GM12878 (cell line): Measurements from ENCODE around the gene SLC5A11. TPM values are rescaled to one million over a fixed set of nuclear protein-coding genes. Genes with fewer than 3 reads are reported as not detected.
A peak's percentile ranks its signal among the peaks of the same experiment; 100 is the strongest.

ENCODE experiments used
- ATAC-seq: fragments of 200-7000 bp; cut with Tn5 transposase; 3 replicates; pipeline ENCODE4 v1.9.1; 2020; ENCODE audit warnings: mild to moderate bottlenecking, moderate library complexity
- BruUV-seq: library from RNA; stranded (reverse); fragments of 400-500 nt; replicated peaks from 2 replicates; lab custom pipeline; 2021; lab: Mats Ljungman, UMichigan
- CTCF ChIA-PET: fragments of 300-600 bp; sonication (Branson Sonifier 250); formaldehyde crosslinking; extraction: SDS; loops from one replicate; lab custom pipeline; 2021; ENCODE audit warnings: inconsistent platforms; lab: Yijun Ruan, JAX
- POLR2A ChIA-PET: fragments of 350-600 bp; formaldehyde crosslinking; extraction: SDS; loops from one replicate; lab custom pipeline; 2021; ENCODE audit warnings: inconsistent platforms; lab: Charles Lee
- RAD21 ChIA-PET: fragments of 300-600 bp; sonication (Branson Sonifier 250); formaldehyde crosslinking; loops from one replicate; lab custom pipeline; 2023; ENCODE audit warnings: antibody characterized with exemption; ENCODE audit not compliant: unreplicated experiment; lab: Charles Lee
- SMC1A ChIA-PET: fragments of 300-600 bp; sonication (Branson Sonifier 250); formaldehyde crosslinking; loops from one replicate; lab custom pipeline; 2023; ENCODE audit not compliant: unreplicated experiment, uncharacterized antibody; lab: Charles Lee
- DNase-seq: peaks from one replicate; pipeline ENCODE4 v3.0.0-alpha.2; 2011; ENCODE audit warnings: low read depth, low spot score
- FAIRE-seq: peaks from 3 replicates; lab custom pipeline; 2011; peaks lifted over from hg19 to GRCh38; lab: Jason Lieb, UNC
- H2AFZ ChIP-seq: 2 replicates; pipeline ENCODE4 v1.6.0; 2011; ENCODE audit warnings: low read depth, low read length, control low read depth; ENCODE audit not compliant: control insufficient read depth
- H3K27ac ChIP-seq: 2 replicates; pipeline ENCODE4 v1.5.1; 2011; ENCODE audit warnings: control low read depth; ENCODE audit not compliant: control insufficient read depth, insufficient read depth
- H3K27me3 ChIP-seq, 2 experiments: replicated peaks in 1 of 2; 2 replicates each; pipeline versions ENCODE4 v1.6.0 to v1.6.1; 2011; ENCODE audit warnings: low read length in 1 of 2; ENCODE audit not compliant: control insufficient read depth in 2 of 2, insufficient read depth in 2 of 2
- H3K36me3 ChIP-seq, 2 experiments: 2 replicates each; pipeline ENCODE4 v1.5.1; 2011; ENCODE audit warnings: low read length in 1 of 2; ENCODE audit not compliant: control insufficient read depth in 2 of 2, insufficient read depth in 2 of 2
- H3K4me1 ChIP-seq: 2 replicates; pipeline ENCODE4 v1.6.1; 2011; ENCODE audit warnings: mild to moderate bottlenecking, low read length, moderate library complexity, mixed read lengths; ENCODE audit not compliant: control insufficient read depth, insufficient read depth
- H3K4me2 ChIP-seq: 2 replicates; pipeline ENCODE4 v1.6.0; 2011; ENCODE audit warnings: control low read depth; ENCODE audit not compliant: control insufficient read depth, insufficient read depth
- H3K4me3 ChIP-seq: fragments of 200-600 bp; sonication (generic); 2 replicates; pipeline ENCODE4 v1.5.1; 2016
- H3K79me2 ChIP-seq: 2 replicates; pipeline ENCODE4 v1.6.0; 2011; ENCODE audit warnings: low read length; ENCODE audit not compliant: control insufficient read depth, insufficient read depth
- H3K9ac ChIP-seq: 2 replicates; pipeline ENCODE4 v1.8.0; 2011; ENCODE audit warnings: low read length, control low read depth, mixed read lengths; ENCODE audit not compliant: control insufficient read depth, insufficient read depth
- H3K9me3 ChIP-seq: replicated peaks from 3 replicates; pipeline ENCODE4 v1.5.1; 2011; ENCODE audit warnings: mild to moderate bottlenecking, low read length; ENCODE audit not compliant: control insufficient read depth, insufficient read depth
- H4K20me1 ChIP-seq: 2 replicates; pipeline ENCODE4 v1.6.0; 2011; ENCODE audit not compliant: control insufficient read depth, insufficient read depth
- BCL11A ChIP-seq: IDR thresholded peaks from 2 replicates; pipeline ENCODE4 v1.6.1; 2011; ENCODE audit warnings: low read depth, low read length
- BHLHE40 ChIP-seq, 2 experiments: fragments of 450-650 bp in 1 of 2; IDR thresholded peaks; 2 replicates each; pipeline ENCODE4 v1.6.1; 2011 to 2017; ENCODE audit warnings: low read depth in 2 of 2, borderline replicate concordance in 1 of 2, improper control_type of control experiment in 1 of 2, low read length in 1 of 2, mild to moderate bottlenecking in 1 of 2
- CBX3 ChIP-seq: fragments of 200-600 bp; sonication (generic); IDR thresholded peaks from 2 replicates; pipeline ENCODE4 v1.6.1; 2016; ENCODE audit warnings: low read depth, borderline replicate concordance
- CHD1 ChIP-seq: IDR thresholded peaks from 2 replicates; pipeline ENCODE4 v1.6.1; 2012; ENCODE audit warnings: low read depth, low read length, improper control_type of control experiment
- HCFC1 ChIP-seq: fragments of 150-350 bp; IDR thresholded peaks from 2 replicates; pipeline ENCODE4 v1.6.1; 2014; ENCODE audit warnings: low read length
- IRF4 ChIP-seq: IDR thresholded peaks from 2 replicates; pipeline ENCODE4 v1.6.1; 2011; ENCODE audit warnings: low read depth, low read length
- JUNB ChIP-seq: IDR thresholded peaks from 2 replicates; pipeline ENCODE4 v1.6.1; 2016; ENCODE audit warnings: antibody characterized with exemption, mild to moderate bottlenecking
- NFYB ChIP-seq: IDR thresholded peaks from 2 replicates; pipeline ENCODE4 v1.6.1; 2011; ENCODE audit warnings: low read depth, mild to moderate bottlenecking, low read length, improper control_type of control experiment, moderate library complexity; ENCODE audit not compliant: insufficient read depth
- NR2C2 ChIP-seq: IDR thresholded peaks from 2 replicates; pipeline ENCODE4 v1.6.1; 2011; ENCODE audit warnings: borderline replicate concordance, low read depth; ENCODE audit not compliant: control insufficient read depth, insufficient read length
- POLR2A ChIP-seq: IDR thresholded peaks from 2 replicates; pipeline ENCODE4 v1.6.1; 2011; ENCODE audit warnings: low read depth, mild to moderate bottlenecking, low read length
- ZNF24 ChIP-seq: fragments of 450-650 bp; IDR thresholded peaks from 2 replicates; pipeline ENCODE4 v1.6.1; 2017; ENCODE audit warnings: antibody characterized with exemption, mild to moderate bottlenecking
- ZZZ3 ChIP-seq: IDR thresholded peaks from 2 replicates; pipeline ENCODE4 v1.6.1; 2011; ENCODE audit warnings: low read depth; ENCODE audit not compliant: control insufficient read depth, insufficient read length
- WGBS: methylation state at CpG from one replicate; pipeline ENCODE4 v1.1.6; 2016; ENCODE audit warnings: low lambda C conversion rate; ENCODE audit not compliant: insufficient replicate concordance, insufficient coverage; ENCODE audit errors: missing lambda C conversion rate; 5-methylcytosine and 5-hydroxymethylcytosine counted together
- in situ Hi-C: fragments of 300-500 bp; cut with MboI; formaldehyde crosslinking; loops from 9 replicates; pipeline ENCODE4 v1.14.3; 2018; ENCODE audit warnings: mixed read lengths
- intact Hi-C: fragments of 100-400 bp; cut with micrococcal nuclease; formaldehyde crosslinking; loops from one replicate; pipeline ENCODE4 v1.14.2; 2022; ENCODE audit not compliant: unreplicated experiment
- polyA plus RNA-seq, 11 experiments: library from polyadenylated mRNA; depleted of rRNA in 4 of 11; unstranded in 6 of 11; stranded (reverse) in 5 of 11; fragments of >200 nt; fragmentation: Nextera tagmentation in 4 of 11; fragmentation: Illumina TruSeq in 1 of 11; extraction: Ambion mirVana in 4 of 11; extraction: Trizol in 1 of 11; gene quantifications; 1 replicate in 1 of 11; 2 replicates in 10 of 11; pipeline versions ENCODE4 v1.2.1 to v1.2.3, GENCODE V29; 2011 to 2016; ENCODE audit warnings: inconsistent platforms in 2 of 11, missing spikeins in 2 of 11, low read depth in 1 of 11
- total RNA-seq, 4 experiments: library from RNA; depleted of rRNA in 3 of 4; stranded (reverse); fragments of >200 nt in 3 of 4; fragmentation: Illumina TruSeq in 1 of 4; extraction: Trizol in 1 of 4; gene quantifications; 2 replicates each; pipeline versions ENCODE4 v1.2.1 to v1.2.3, GENCODE V29; 2013 to 2021
- TF ChIP-seq, protein P1 (sequence below): fragments of 450-650 bp; IDR thresholded peaks from 2 replicates; pipeline ENCODE4 v1.6.1; 2017; ENCODE audit warnings: mild to moderate bottlenecking, moderate library complexity

Gene SLC5A11
- total and polyA plus RNA-seq, 10 of the 15 experiments (the other 5 are each of a cell fraction or from before 2014, with no cell fraction given), result 0.10 TPM; not detected in 9

DNA sequence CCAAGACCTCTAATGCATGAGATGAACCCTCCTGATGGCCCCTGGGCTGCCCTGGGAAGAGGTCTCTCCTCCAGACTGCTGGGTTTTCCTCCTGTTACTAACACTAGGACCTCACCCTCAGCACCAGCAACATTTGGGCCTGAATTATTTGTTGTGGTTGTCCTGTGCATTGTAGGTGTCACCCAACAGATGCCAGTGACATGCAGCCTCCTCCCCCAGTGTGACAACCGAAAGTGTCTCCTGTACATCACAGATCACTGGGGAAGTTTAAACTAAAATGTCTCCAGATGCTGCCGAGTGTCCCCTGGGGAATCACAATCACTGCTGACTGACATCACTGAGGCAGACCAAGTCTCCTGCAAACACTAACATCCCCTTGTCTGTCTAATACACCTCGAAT, 74.8 kb downstream of the SLC5A11 start:
- FAIRE-seq, result no peak
- in situ Hi-C loops, result no loop called here
- ATAC-seq, result no peak

GRCh38 chr16:24921229-24921628, 75.5 kb downstream of the SLC5A11 start:
- ChIA-PET SMC1A (no interaction called here), CTCF (no interaction called here), RAD21 (no interaction called here), POLR2A (no interaction called here)
- Histone ChIP-seq H4K20me1 (0 out of 2 replicates have a peak, but pooled peaks cover 3% of the 10 kb centered on the region), H3K27ac (no peak overlapping the region), H2AFZ (no peak overlapping the region), H3K9me3 (no peaks in the 10 kb centered on the region), H3K4me3 (no peak overlapping the region), H3K27me3 (no peaks in the 10 kb centered on the region), H3K36me3 (peaks cover 26 to 39% of the 10 kb centered on the region in 2 experiments), H3K9ac (no peak overlapping the region), H3K4me2 (no peak overlapping the region), H3K4me1 (no peaks in the 10 kb centered on the region), H3K79me2 (no peaks in the 10 kb centered on the region)
- 53% methylated on average over 8 of the region's 8 CpGs for WGBS
- no peak for DNase-seq
- TF ChIP-seq NR2C2 (no peak), HCFC1 (no peak), BCL11A (no peak), CBX3 (no peak), BHLHE40 (IDR thresholded peaks at IDR 0.05; ENCODE audit: borderline replicate concordance in 1 of 2, low read depth in 2 of 2, low read length in 1 of 2) (no peak), JUNB (no peak)
- TF ChIP-seq, protein P1, sequence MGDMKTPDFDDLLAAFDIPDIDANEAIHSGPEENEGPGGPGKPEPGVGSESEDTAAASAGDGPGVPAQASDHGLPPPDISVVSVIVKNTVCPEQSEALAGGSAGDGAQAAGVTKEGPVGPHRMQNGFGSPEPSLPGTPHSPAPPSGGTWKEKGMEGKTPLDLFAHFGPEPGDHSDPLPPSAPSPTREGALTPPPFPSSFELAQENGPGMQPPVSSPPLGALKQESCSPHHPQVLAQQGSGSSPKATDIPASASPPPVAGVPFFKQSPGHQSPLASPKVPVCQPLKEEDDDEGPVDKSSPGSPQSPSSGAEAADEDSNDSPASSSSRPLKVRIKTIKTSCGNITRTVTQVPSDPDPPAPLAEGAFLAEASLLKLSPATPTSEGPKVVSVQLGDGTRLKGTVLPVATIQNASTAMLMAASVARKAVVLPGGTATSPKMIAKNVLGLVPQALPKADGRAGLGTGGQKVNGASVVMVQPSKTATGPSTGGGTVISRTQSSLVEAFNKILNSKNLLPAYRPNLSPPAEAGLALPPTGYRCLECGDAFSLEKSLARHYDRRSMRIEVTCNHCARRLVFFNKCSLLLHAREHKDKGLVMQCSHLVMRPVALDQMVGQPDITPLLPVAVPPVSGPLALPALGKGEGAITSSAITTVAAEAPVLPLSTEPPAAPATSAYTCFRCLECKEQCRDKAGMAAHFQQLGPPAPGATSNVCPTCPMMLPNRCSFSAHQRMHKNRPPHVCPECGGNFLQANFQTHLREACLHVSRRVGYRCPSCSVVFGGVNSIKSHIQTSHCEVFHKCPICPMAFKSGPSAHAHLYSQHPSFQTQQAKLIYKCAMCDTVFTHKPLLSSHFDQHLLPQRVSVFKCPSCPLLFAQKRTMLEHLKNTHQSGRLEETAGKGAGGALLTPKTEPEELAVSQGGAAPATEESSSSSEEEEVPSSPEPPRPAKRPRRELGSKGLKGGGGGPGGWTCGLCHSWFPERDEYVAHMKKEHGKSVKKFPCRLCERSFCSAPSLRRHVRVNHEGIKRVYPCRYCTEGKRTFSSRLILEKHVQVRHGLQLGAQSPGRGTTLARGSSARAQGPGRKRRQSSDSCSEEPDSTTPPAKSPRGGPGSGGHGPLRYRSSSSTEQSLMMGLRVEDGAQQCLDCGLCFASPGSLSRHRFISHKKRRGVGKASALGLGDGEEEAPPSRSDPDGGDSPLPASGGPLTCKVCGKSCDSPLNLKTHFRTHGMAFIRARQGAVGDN, result no peak
- in situ Hi-C loops, result no loop called here
- intact Hi-C loops, result no loop called here
- no peak for ATAC-seq
- BruUV-seq, result no TSS peak
- FAIRE-seq, result no peak

More for the DNA sequence above, 74.8 kb downstream of the SLC5A11 start:
- ChIA-PET SMC1A (no interaction called here), RAD21 (no interaction called here), CTCF (no interaction called here), POLR2A (no interaction called here)
- H3K4me2 ChIP-seq, result no peak overlapping the region
- TF ChIP-seq NFYB (no peak), ZNF24 (no peak), ZZZ3 (no peak), IRF4 (no peak), POLR2A (0 out of 2 replicates have a peak, but pooled peaks have one; percentile 5), CHD1 (no peak)
- no peak overlapping the region for H2AFZ ChIP-seq
- H3K27me3 ChIP-seq, result no peaks in the 10 kb centered on the region
- DNase-seq, result no peak
- no peaks in the 10 kb centered on the region for H3K79me2 ChIP-seq
- H3K4me1 ChIP-seq, result no peaks in the 10 kb centered on the region
- intact Hi-C loops, result no loop called here
- H3K27ac ChIP-seq, result no peak overlapping the region
- H4K20me1 ChIP-seq, result 0 out of 2 replicates have a peak, but pooled peaks cover 3% of the 10 kb centered on the region
- BruUV-seq, result no TSS peak
- H3K4me3 ChIP-seq, result no peak overlapping the region
- whole genome bisulfite sequencing, result 94% methylated on average over 3 of the region's 3 CpGs
- no peaks in the 10 kb centered on the region for H3K9me3 ChIP-seq
- H3K36me3 ChIP-seq, result peaks cover 26 to 39% of the 10 kb centered on the region in 2 experiments
- no peak overlapping the region for H3K9ac ChIP-seq
